Activated T-helper 1 cell treated with anti-CD3 and anti-CD28 coated beads, Interleukin-12 subunit alpha, Interleukin-12 subunit beta, Interleukin-2, Interleukin-4 antibody, amounts not matched to agents 30 ng/mL and 10 ng/mL and 1 ng/mL, durations not matched to agents 14 hours and 24 hours and 36 hours (primary cell): ENCODE results near the gene GRID1. TPM values are rescaled to one million over a fixed set of nuclear protein-coding genes. Genes with fewer than 3 reads are reported as not detected.
"Not testable (repeated sequence)": the region's sequence is repeated elsewhere in the genome, so short reads cannot be mapped to it uniquely, and the experiment has no call there.

Experiments used
- DNase-seq: peaks from one replicate; pipeline ENCODE4 v3.0.0; 2021; ENCODE audit warnings: low spot score
- H3K27ac Mint-ChIP-seq: one replicate; pipeline ENCODE4 v1.8.0; 2021; ENCODE audit warnings: mild to moderate bottlenecking, mixed read lengths
- H3K27me3 Mint-ChIP-seq: one replicate; pipeline ENCODE4 v1.8.0; 2022; ENCODE audit warnings: mild to moderate bottlenecking, moderate library complexity, mixed read lengths; ENCODE audit not compliant: insufficient read depth
- H3K36me3 Mint-ChIP-seq: one replicate; pipeline ENCODE4 v1.8.0; 2021; ENCODE audit warnings: low read depth, mixed read lengths
- H3K4me1 Mint-ChIP-seq: one replicate; pipeline ENCODE4 v1.8.0; 2021; ENCODE audit warnings: low read depth, mixed read lengths
- H3K4me3 Mint-ChIP-seq: one replicate; pipeline ENCODE4 v1.8.0; 2021; ENCODE audit warnings: mild to moderate bottlenecking, moderate library complexity, mixed read lengths
- H3K9me3 Mint-ChIP-seq: one replicate; pipeline ENCODE4 v1.8.0; 2021; ENCODE audit warnings: mixed read lengths
- intact Hi-C: fragments of 100-400 bp; cut with micrococcal nuclease; formaldehyde crosslinking; loops from one replicate; pipeline ENCODE4 v1.15.1; 2024
- total RNA-seq: library from RNA; stranded (reverse); gene quantifications from 2 replicates; pipeline ENCODE4 v1.2.3, GENCODE V29; 2022

The GRID1 gene
- total RNA-seq, 1 donor from 2014 or later = not detected

GRCh38 chr10:86046845-86047460 lies 319.6 kb downstream of the GRID1 start:
- intact Hi-C loops = no loop called here
- H3K36me3 Mint-ChIP-seq = no peaks in the 10 kb centered on the region

GRCh38 chr10:86045896-86046295 lies 320.7 kb downstream of the GRID1 start:
- Mint-ChIP-seq H3K36me3 (no peaks in the 10 kb centered on the region), H3K27me3 (peaks cover 8% of the 10 kb centered on the region), H3K9me3 (no peaks in the 10 kb centered on the region), H3K27ac (no peak overlapping the region), H3K4me3 (no peak overlapping the region), H3K4me1 (peaks cover 13% of the 10 kb centered on the region)
- intact Hi-C loops = no loop called here
- DNase-seq = no peak

More at GRCh38 chr10:86046845-86047460, 319.6 kb downstream of the GRID1 start:
- no peaks in the 10 kb centered on the region for H3K9me3 Mint-ChIP-seq
- no peak overlapping the region for H3K4me3 Mint-ChIP-seq
- DNase-seq = no peak
- H3K4me1 Mint-ChIP-seq = peaks cover 13% of the 10 kb centered on the region
- no peak overlapping the region for H3K27ac Mint-ChIP-seq
- peaks cover 8% of the 10 kb centered on the region for H3K27me3 Mint-ChIP-seq

- Mint-ChIP-seq H3K9me3 (no peaks in the 10 kb centered on the region), H3K27ac (no peak overlapping the region), H3K27me3 (peaks cover 10% of the 10 kb centered on the region), H3K4me3 (no peak overlapping the region), H3K4me1 (peaks cover 13% of the 10 kb centered on the region), H3K36me3 (no peaks in the 10 kb centered on the region)
- intact Hi-C loops = no loop called here
- DNase-seq = no peak
Observed at GRCh38 chr10:86044029-86044428, 322.6 kb downstream of the GRID1 start.

GRCh38 chr10:86043236-86043635 lies 323.4 kb downstream of the GRID1 start:
- intact Hi-C loops = no loop called here
- no peak overlapping the region for H3K4me3 Mint-ChIP-seq
- H3K4me1 Mint-ChIP-seq = peaks cover 13% of the 10 kb centered on the region
- peaks cover 12% of the 10 kb centered on the region for H3K27me3 Mint-ChIP-seq
- H3K27ac Mint-ChIP-seq = no peak overlapping the region
- no peaks in the 10 kb centered on the region for H3K9me3 Mint-ChIP-seq
- no peak for DNase-seq
- H3K36me3 Mint-ChIP-seq = no peaks in the 10 kb centered on the region

- H3K27me3 Mint-ChIP-seq = peaks cover 11% of the 10 kb centered on the region
- intact Hi-C loops = no loop called here
- no peaks in the 10 kb centered on the region for H3K36me3 Mint-ChIP-seq
- no peak for DNase-seq
- no peak overlapping the region for H3K27ac Mint-ChIP-seq
- no peak overlapping the region for H3K4me3 Mint-ChIP-seq
- H3K9me3 Mint-ChIP-seq = no peaks in the 10 kb centered on the region
- peaks cover 4% of the 10 kb centered on the region for H3K4me1 Mint-ChIP-seq
Observed at GRCh38 chr10:86042161-86042560, 324.4 kb downstream of the GRID1 start.

GRCh38 chr10:86041116-86041515 lies 325.5 kb downstream of the GRID1 start:
- no peaks in the 10 kb centered on the region for H3K36me3 Mint-ChIP-seq
- no peaks in the 10 kb centered on the region for H3K9me3 Mint-ChIP-seq
- peaks cover 7% of the 10 kb centered on the region for H3K27me3 Mint-ChIP-seq
- H3K27ac Mint-ChIP-seq = no peak overlapping the region
- no peak for DNase-seq
- intact Hi-C loops = no loop called here
- H3K4me1 Mint-ChIP-seq = no peaks in the 10 kb centered on the region
- H3K4me3 Mint-ChIP-seq = no peak overlapping the region

- no peaks in the 10 kb centered on the region for H3K36me3 Mint-ChIP-seq
- H3K27ac Mint-ChIP-seq = no peak overlapping the region
- intact Hi-C loops = no loop called here
- H3K4me1 Mint-ChIP-seq = no peaks in the 10 kb centered on the region
- peaks cover 4% of the 10 kb centered on the region for H3K27me3 Mint-ChIP-seq
- no peaks in the 10 kb centered on the region for H3K9me3 Mint-ChIP-seq
- H3K4me3 Mint-ChIP-seq = no peak overlapping the region
- DNase-seq = no peak
Observed at GRCh38 chr10:86038371-86038770, 328.2 kb downstream of the GRID1 start.

- Mint-ChIP-seq H3K9me3 (no peaks in the 10 kb centered on the region), H3K4me1 (no peaks in the 10 kb centered on the region), H3K36me3 (no peaks in the 10 kb centered on the region), H3K27ac (no peak overlapping the region), H3K27me3 (peaks cover 4% of the 10 kb centered on the region), H3K4me3 (no peak overlapping the region)
- DNase-seq = no peak
- intact Hi-C loops = no loop called here
Observed at GRCh38 chr10:86037096-86037495, 329.5 kb downstream of the GRID1 start.

GRCh38 chr10:86036544-86036831 lies 330.1 kb downstream of the GRID1 start:
- peaks cover 6% of the 10 kb centered on the region for H3K27me3 Mint-ChIP-seq
- no peak for DNase-seq
- no peaks in the 10 kb centered on the region for H3K4me1 Mint-ChIP-seq
- no peak overlapping the region for H3K27ac Mint-ChIP-seq
- H3K36me3 Mint-ChIP-seq = no peaks in the 10 kb centered on the region
- intact Hi-C loops = no loop called here
- no peaks in the 10 kb centered on the region for H3K9me3 Mint-ChIP-seq
- no peak overlapping the region for H3K4me3 Mint-ChIP-seq

GRCh38 chr10:86035791-86036543 lies 330.6 kb downstream of the GRID1 start:
- peaks cover 7% of the 10 kb centered on the region for H3K27me3 Mint-ChIP-seq
- no peak overlapping the region for H3K4me3 Mint-ChIP-seq
- H3K27ac Mint-ChIP-seq = no peak overlapping the region
- no peaks in the 10 kb centered on the region for H3K4me1 Mint-ChIP-seq
- intact Hi-C loops = no loop called here
- H3K9me3 Mint-ChIP-seq = no peaks in the 10 kb centered on the region
- no peaks in the 10 kb centered on the region for H3K36me3 Mint-ChIP-seq
- DNase-seq = no peak

GRCh38 chr10:86034710-86035109 lies 331.9 kb downstream of the GRID1 start:
- peaks cover 7% of the 10 kb centered on the region for H3K27me3 Mint-ChIP-seq
- no peak overlapping the region for H3K4me3 Mint-ChIP-seq
- no peaks in the 10 kb centered on the region for H3K9me3 Mint-ChIP-seq
- no peaks in the 10 kb centered on the region for H3K36me3 Mint-ChIP-seq
- no peaks in the 10 kb centered on the region for H3K4me1 Mint-ChIP-seq
- DNase-seq = no peak
- H3K27ac Mint-ChIP-seq = no peak overlapping the region
- intact Hi-C loops = no loop called here

GRCh38 chr10:86033581-86033980 lies 333.0 kb downstream of the GRID1 start:
- no peaks in the 10 kb centered on the region for H3K4me1 Mint-ChIP-seq
- H3K27ac Mint-ChIP-seq = no peak overlapping the region
- H3K27me3 Mint-ChIP-seq = peaks cover 6% of the 10 kb centered on the region
- H3K36me3 Mint-ChIP-seq = no peaks in the 10 kb centered on the region
- intact Hi-C loops = no loop called here
- H3K4me3 Mint-ChIP-seq = no peak overlapping the region
- no peaks in the 10 kb centered on the region for H3K9me3 Mint-ChIP-seq
- no peak for DNase-seq

- H3K36me3 Mint-ChIP-seq, intact Hi-C loops, H3K4me1 Mint-ChIP-seq, H3K9me3 Mint-ChIP-seq, H3K4me3 Mint-ChIP-seq, H3K27ac Mint-ChIP-seq, DNase-seq, H3K27me3 Mint-ChIP-seq: not testable (repeated sequence)
Observed at GRCh38 chr10:86032087-86032486, 334.5 kb downstream of the GRID1 start.

GRCh38 chr10:86030312-86030711 lies 336.3 kb downstream of the GRID1 start:
- H3K27me3 Mint-ChIP-seq = peaks cover 6% of the 10 kb centered on the region
- no peak for DNase-seq
- H3K27ac Mint-ChIP-seq = no peak overlapping the region
- intact Hi-C loops = no loop called here
- H3K4me1 Mint-ChIP-seq = no peaks in the 10 kb centered on the region
- H3K9me3 Mint-ChIP-seq = no peaks in the 10 kb centered on the region
- no peaks in the 10 kb centered on the region for H3K36me3 Mint-ChIP-seq
- no peak overlapping the region for H3K4me3 Mint-ChIP-seq
